Hepatocyte (in vitro differentiated cells): ENCODE results near the gene SLCO3A1.

Experiments
- EZH2 ChIP-seq: fragments of 200-600 bp; sonication (generic); IDR thresholded peaks from 2 replicates; pipeline ENCODE4 v1.6.1; 2016; ENCODE audit warnings: antibody characterized with exemption, mild to moderate bottlenecking, borderline replicate concordance
- EZH2phosphoT487 ChIP-seq: fragments of 200-600 bp; sonication (generic); IDR thresholded peaks from one replicate; pipeline ENCODE4 v1.6.1; 2018; ENCODE audit warnings: antibody characterized with exemption, mild to moderate bottlenecking, low read depth, moderate library complexity; ENCODE audit not compliant: unreplicated experiment, severe bottlenecking
- TF ChIP-seq, protein P1 (sequence below): fragments of 200-600 bp; sonication (generic); IDR thresholded peaks from 2 replicates; pipeline ENCODE4 v1.5.1; 2016; ENCODE audit warnings: antibody characterized with exemption, mild to moderate bottlenecking; ENCODE audit not compliant: poor library complexity

GRCh38 chr15:92074101-92074500 lies 220.6 kb downstream of the SLCO3A1 start:
- TF ChIP-seq, protein P1, sequence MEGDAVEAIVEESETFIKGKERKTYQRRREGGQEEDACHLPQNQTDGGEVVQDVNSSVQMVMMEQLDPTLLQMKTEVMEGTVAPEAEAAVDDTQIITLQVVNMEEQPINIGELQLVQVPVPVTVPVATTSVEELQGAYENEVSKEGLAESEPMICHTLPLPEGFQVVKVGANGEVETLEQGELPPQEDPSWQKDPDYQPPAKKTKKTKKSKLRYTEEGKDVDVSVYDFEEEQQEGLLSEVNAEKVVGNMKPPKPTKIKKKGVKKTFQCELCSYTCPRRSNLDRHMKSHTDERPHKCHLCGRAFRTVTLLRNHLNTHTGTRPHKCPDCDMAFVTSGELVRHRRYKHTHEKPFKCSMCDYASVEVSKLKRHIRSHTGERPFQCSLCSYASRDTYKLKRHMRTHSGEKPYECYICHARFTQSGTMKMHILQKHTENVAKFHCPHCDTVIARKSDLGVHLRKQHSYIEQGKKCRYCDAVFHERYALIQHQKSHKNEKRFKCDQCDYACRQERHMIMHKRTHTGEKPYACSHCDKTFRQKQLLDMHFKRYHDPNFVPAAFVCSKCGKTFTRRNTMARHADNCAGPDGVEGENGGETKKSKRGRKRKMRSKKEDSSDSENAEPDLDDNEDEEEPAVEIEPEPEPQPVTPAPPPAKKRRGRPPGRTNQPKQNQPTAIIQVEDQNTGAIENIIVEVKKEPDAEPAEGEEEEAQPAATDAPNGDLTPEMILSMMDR, result no peak
- TF ChIP-seq EZH2 (no peak), EZH2phosphoT487 (no peak)
